NCI-H1417 treated with DMSO at 0.1 percent for 48 hours (cell line): ENCODE results near the gene SPNS3.

Experiments used
- DNase-seq: peaks from one replicate; lab custom pipeline; 2025; lab: John Stamatoyannopoulos, UW

The SPNS3 gene

DNA sequence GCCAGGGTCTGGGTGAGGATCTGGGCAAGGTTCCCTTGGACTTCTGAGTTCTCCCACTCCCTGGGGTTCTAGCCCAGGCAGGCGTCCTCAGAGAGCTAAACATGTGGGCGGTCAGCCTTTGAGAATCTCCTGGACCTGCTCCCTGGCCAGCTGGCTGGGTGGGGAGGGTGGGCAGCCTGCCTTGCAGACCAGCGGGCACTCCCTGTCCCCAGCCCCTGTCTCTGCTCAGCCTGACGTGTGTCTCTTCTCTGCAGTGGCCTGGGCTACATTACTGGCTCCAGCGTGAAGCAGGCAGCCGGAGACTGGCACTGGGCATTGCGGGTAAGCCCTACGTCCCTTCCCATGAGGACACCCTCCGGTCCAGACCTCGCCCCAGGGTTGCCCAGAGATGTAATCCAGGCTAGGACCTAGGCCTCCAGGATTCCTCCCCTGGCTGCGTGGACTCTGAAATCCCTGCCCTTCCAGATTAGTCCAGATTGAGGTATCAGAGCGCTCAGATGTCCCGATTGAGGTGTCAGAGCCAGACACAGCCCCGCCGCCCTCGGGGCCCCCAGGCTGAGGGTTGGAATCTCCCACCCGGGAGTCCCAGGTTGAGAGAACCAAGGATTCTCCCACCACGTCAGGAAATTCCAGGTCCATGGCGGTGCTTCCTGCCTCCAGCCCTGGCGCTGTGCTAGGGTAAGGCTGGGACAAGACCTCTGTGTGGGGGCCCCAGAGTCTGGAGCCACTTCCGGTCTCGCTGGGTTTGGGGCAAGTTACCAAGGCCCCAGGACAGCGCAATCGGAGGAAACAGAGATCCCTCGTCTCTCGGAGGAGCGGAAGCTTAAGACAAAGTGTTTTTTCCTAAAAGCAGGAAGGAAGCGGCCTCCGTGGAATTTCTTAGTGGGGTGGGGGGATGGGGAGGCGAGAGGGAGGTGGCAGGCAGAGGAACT, 97.3 kb downstream of the SPNS3 start:
- DNase-seq = no peak

DNA sequence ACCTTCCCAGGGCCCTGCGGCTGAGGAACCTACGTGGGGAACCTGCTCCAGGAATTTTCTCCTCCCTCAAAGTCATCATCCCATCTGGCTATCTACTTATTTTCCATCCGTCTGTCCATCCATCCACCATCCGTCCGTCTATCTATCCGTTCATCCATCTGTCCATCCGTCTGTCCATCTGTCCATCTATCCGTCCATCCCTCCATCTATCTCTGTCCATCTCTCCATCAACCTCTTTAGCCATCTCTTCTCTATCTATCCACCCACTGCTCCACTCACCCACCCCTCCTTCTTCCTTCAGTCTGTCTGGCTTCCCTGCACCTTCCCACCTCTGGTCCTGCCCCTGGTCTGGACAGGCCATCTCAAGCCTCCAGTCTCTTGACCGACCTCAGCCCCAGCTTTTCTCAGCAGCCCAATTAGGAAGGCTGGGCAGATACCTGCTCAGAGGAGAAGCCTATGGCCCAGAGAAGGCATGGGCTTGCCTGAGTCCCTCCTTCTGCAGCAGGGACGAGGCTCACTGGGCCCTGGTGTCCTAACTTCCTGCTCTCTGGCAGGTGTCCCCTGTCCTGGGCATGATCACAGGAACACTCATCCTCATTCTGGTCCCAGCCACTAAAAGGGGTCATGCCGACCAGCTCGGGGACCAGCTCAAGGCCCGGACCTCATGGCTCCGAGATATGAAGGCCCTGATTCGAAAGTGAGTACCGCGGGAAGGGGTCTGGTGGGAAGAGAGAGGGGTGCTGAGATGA, 98.4 kb downstream of the SPNS3 start:
- DNase-seq = no peak

DNA sequence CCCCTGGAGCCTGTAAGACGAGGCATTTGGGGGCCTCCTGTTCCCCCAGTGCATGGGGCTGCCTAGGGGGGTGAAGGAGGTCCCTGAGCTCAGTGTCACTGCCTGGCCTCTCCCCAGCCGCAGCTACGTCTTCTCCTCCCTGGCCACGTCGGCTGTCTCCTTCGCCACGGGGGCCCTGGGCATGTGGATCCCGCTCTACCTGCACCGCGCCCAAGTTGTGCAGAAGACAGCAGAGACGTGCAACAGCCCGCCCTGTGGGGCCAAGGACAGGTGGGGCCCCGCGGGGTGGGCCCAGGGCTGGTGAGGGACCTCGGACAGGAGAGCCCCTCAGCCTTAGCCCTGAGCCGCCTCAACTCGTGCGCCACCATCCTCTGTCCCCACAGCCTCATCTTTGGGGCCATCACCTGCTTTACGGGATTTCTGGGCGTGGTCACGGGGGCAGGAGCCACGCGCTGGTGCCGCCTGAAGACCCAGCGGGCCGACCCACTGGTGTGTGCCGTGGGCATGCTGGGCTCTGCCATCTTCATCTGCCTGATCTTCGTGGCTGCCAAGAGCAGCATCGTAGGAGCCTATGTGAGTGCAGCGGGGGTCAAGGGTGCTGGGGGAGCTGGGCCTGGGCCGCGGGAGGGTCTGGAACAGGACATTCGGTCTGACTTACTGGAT, 99.3 kb downstream of the SPNS3 start:
- no peak for DNase-seq

DNA sequence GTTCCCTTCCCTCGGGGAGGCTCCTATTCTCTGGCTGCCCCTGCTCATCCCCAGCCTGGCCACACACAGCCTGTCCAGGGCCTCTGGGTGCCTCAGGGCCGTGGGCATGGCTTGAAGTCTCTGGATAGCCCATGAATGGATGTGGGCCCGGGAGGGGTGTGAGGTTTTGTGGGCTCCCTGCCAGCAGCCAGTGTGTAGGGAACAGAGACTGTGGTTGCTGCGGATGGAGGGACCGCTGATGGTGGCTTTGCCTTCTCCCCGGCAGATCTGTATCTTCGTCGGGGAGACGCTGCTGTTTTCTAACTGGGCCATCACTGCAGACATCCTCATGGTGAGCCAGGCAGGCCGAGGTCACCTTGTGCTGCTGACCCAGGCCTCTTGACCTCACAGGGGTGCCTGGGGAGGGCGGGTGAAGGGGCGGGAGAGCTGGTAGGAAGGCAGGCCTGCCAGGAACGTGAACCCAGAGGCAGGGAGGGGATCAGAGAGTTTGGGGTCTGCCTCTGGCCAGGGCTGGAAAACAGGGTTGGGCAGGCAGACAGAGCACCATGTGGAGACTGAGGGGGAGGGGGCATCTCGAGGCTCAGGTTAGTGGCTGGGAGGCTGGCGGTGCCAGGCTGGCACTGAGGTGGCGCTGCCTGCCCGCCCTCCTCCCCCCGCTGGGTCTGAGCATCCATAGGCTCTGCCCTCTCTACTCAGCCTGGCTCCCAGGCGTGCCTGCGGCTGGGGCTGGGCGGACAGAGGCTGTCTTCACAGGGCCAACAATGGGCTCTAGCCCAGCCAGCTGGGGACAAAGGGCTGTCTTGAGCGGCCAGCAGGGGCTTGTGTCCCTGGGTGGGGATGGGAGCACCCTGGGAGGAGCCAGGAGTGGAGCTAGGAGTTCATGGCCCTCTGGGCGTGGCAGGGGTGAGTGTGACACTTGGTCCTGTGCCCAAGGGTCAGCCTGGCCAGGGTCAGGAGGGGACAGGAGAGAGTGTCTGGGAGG, 100.1 kb downstream of the SPNS3 start:
- DNase-seq = no peak

DNA sequence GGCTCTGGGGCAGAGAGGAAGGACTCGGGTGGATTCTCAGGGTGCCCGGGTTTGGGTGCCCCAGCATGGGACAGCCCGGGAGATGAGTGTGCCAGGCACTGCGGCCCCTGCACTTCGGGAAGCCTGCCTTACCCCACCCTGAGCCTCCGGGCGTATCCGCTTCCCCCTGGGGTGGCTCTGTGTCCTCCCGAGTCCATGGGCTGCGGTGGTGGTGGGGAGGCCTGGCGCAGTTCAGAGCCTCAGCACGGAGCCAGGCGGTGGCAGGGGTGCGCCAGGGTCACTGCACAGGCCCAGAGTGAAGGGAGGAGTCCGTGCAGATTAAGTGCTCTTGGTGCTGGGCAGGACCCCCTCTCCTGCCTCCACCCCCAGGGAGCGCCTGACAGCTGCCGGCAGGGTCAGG, 100.8 kb downstream of the SPNS3 start:
- no peak for DNase-seq

DNA sequence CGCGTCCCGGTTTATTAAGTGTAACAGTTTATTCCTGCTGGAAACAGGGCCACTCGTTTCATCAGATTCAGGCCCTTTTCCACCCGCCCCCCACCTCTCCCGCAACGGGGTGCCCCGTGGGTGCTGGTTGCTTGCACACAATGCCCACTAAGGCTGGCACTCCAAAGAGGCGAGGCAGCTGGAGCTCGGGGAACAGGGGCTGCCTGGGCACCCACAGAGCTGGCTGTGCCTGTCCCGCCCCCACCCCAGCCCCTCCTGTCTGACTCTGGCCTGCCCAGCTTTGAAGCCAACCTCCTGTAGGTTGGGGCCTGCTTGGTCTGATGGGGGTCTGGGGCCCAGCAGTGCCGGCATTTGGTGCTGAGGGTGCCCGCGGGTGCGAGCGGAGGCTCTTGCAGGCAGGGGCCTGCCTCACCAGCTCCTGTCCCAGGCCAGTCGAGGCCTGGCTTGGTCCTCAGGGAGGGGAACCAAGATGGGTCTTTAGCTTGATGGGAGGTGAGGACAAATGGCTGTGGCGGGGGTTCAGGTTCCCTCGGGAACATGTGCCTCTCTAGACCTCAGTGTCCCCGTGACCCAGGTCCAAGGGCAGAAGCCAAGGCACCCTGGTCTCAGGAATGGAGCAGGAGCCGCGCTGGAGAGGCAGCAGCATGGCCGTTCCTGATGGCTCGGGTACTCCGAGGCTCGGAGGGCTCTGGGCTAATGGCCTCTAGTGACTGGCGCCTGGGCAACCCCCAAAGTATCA, 101.4 kb downstream of the SPNS3 start:
- no peak for DNase-seq

DNA sequence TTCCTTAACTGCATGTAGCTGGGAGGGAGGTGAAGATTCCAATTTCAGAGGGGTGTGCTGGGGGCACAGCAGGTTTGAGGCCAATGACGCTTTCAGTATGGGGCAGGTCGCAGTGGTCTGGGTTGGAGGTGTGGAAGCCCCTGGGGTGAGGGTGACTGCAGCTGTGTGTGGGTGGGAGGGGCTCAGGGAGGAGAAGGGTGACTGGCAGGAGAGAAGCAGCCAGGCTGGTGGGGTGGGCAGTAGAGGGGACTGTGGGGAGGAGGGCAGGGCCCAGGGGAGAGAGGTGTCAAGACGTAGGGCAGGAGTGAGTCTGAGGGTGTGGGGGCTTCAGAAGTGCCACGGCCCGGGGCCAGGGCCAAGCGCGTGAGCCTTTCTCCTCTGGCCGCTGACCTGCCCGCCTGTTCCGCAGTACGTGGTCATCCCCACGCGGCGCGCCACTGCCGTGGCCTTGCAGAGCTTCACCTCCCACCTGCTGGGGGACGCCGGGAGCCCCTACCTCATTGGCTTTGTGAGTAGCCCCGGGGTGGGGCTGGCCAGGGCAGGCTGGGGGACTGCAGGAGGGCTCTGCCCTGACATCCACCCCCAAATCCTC, 102.0 kb downstream of the SPNS3 start:
- no peak for DNase-seq

DNA sequence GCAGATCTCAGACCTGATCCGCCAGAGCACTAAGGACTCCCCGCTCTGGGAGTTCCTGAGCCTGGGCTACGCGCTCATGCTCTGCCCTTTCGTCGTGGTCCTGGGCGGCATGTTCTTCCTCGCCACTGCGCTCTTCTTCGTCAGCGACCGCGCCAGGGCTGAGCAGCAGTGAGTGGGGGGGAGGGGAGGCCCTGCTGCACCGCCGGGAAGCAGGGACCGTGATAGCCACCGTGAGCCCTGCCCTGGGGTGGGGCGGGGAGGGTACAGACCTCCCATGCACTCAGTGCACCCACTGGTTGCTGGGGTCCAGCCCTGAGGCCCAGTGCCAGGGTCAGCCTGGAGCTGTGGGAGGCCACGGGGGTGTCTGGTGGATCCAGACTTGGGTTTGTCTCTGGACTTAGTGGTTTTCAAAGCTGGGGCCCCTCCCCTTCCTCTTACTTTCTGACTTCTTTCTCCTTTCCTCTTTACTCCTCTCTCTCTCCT, 102.6 kb downstream of the SPNS3 start:
- no peak for DNase-seq

DNA sequence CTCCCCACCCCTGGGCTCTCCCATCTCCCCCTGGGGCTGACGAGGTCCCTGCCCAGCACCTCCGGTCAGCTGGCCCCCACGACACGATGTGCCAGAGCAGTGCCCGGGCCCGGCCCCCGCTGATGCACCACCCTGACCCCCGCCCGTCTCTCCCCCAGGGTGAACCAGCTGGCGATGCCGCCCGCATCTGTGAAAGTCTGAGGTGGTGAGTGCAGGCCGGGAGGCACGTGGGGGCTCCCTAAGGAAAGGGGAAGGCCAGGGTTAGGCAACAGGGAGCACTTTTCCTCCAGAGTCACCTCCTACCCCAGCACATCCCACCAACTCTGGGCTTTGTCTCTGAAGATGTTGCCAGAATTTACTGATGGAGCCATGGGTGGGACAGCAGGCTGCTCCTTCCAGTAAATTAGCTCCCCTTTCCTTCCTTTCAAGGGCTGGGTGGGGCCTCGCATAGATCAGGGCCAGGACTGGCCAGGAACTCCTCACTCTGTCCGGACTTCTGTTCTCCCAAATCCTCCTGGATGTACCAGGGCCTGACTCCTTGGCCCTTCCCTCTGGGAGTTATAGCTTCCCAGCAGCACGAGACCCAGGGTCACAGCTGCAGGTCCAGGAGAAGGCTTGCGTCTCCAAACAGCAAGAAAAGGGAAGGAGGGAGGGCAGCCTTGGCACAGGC, 103.1 kb downstream of the SPNS3 start:
- no peak for DNase-seq
